Rectal smooth muscle tissue (tissue), 1 donor: ENCODE measurements around the gene RAP2A.

Source experiments
- H3K27ac ChIP-seq: one replicate; pipeline ENCODE4 v1.7.0; 2013; ENCODE audit warnings: low read depth, low read length, inconsistent platforms
- H3K27me3 ChIP-seq: one replicate; pipeline ENCODE4 v1.7.0; 2013; ENCODE audit warnings: low read length; ENCODE audit not compliant: control insufficient read depth, insufficient read depth
- H3K36me3 ChIP-seq: one replicate; pipeline ENCODE4 v1.7.0; 2013; ENCODE audit warnings: low read length; ENCODE audit not compliant: control insufficient read depth, insufficient read depth
- H3K4me1 ChIP-seq: one replicate; pipeline ENCODE4 v1.7.0; 2013; ENCODE audit warnings: low read length; ENCODE audit not compliant: control insufficient read depth, insufficient read depth
- H3K4me3 ChIP-seq: one replicate; pipeline ENCODE4 v1.7.0; 2013; ENCODE audit warnings: low read length
- H3K9ac ChIP-seq: one replicate; pipeline ENCODE4 v1.7.0; 2013; ENCODE audit warnings: low read length

The RAP2A gene

DNA sequence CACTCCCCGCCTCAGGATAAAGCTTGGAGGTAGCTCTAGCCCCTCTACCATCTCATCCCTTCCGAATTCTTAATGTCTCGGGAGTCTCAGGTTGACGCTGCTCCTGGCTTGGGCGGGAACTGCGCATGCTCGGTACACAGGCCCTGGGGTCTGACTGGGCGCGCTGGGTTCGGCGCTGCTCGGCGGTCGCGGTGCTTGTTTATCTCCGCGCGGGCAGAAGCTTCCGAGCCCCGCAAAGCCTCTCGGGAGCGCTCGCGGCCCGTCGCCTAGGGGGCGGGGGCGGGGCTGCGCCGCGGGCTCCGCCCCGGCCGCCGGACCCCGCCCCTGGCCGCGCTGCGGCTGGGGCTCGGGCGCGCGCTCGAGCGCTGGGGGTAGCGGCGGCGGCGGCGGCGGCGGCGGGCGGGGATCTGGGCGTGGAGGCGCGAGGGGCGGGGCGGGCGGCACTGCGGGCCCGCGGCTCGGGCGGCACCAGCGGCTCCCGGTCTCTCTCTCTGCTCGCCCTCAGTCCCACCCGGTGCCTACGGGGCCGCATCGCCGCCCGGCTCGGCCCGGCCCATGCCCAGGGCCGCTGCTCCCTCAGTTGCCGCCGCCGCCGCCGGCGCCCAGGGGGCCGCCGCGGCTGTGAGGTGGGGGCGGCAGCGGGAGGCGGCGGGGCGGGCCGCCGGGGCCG lies at the start of gene RAP2A:
RAP2A (plus strand) TSS at position 443 of the 670 bp plus-strand sequence. CDS start 302 bp downstream, outside the sequence.
- Histone ChIP-seq H3K27ac (peak within 1 kb of the TSS; percentile 100), H3K9ac (peak within 1 kb of the TSS; percentile 100), H3K4me3 (peak within 1 kb of the TSS; percentile 97), H3K4me1 (peaks cover 5% of the 10 kb centered on the region), H3K36me3 (no peaks in the 10 kb centered on the region), H3K27me3 (no peaks in the 10 kb centered on the region)

DNA sequence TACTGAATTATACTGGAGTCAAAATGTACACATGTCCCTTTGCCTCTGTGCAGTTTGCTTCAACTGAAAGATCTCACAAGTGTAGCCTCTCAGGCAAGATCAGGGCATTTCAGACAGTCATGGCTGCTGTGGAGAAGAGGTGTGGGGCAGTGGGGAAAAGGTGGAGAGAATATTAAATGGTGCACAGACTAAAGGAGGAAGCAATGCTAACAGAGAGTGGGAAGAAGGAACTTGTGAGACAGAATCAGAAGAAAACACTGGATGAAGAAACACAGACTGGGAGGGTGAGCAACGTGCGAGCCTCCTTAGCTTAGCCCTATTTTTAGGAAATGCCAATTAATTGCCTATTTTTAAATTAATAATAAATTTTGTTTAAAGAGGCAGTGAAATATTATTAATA lies 49.6 kb upstream of the RAP2A start:
- no peak overlapping the region for H3K4me3 ChIP-seq
- H3K9ac ChIP-seq = no peak overlapping the region
- H3K4me1 ChIP-seq = peaks cover 7% of the 10 kb centered on the region
- H3K27me3 ChIP-seq = no peaks in the 10 kb centered on the region
- no peak overlapping the region for H3K27ac ChIP-seq
- H3K36me3 ChIP-seq = peaks cover 5% of the 10 kb centered on the region

DNA sequence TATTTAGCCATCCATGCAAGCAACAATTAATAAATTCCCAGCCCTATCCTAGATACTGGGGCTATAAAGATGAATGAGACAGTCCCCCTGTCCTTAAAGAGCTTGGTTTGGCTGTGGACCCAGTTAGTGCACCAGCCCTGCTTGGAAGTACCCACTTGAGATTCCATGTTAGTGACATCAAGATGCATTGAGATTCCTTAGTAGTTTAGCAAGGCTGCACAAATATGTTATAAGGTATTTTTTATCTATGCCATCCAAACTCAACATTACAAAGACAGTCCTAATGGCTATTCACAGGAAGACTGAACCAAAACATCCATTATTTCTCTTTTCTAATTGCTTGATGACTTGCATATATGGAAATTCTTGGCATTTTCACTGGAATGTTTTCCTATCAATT lies 48.8 kb upstream of the RAP2A start:
- Histone ChIP-seq H3K9ac (no peak overlapping the region), H3K4me1 (peaks cover 7% of the 10 kb centered on the region), H3K27me3 (no peaks in the 10 kb centered on the region), H3K4me3 (no peak overlapping the region), H3K27ac (no peak overlapping the region), H3K36me3 (peaks cover 5% of the 10 kb centered on the region)

DNA sequence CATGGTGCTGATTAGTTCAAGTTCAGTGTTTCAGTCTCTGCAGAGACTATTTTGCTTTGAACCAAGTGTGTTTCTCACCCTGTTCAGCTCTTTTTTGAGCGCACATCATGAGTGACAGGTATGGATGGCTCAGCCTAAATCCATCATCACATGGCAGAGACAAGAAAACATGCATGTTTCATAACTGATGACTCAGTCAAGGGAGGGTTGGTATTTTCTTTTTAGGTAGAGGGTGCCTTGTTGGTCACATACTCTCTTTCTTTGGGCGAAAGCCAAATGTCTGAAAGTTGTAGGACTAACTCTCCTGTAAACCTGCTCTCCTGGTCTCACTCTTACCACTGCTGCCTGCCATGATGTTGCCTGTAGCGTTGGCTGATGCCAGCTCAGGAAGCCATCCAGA lies 48.1 kb upstream of the RAP2A start:
- H3K4me3 ChIP-seq = no peak overlapping the region
- no peaks in the 10 kb centered on the region for H3K27me3 ChIP-seq
- no peak overlapping the region for H3K27ac ChIP-seq
- H3K4me1 ChIP-seq = peaks cover 7% of the 10 kb centered on the region
- H3K36me3 ChIP-seq = peaks cover 5% of the 10 kb centered on the region
- H3K9ac ChIP-seq = no peak overlapping the region

- Histone ChIP-seq H3K36me3 (peaks cover 5% of the 10 kb centered on the region), H3K4me1 (peaks cover 7% of the 10 kb centered on the region), H3K4me3 (no peak overlapping the region), H3K27ac (no peak overlapping the region), H3K9ac (no peak overlapping the region), H3K27me3 (no peaks in the 10 kb centered on the region)
Observed at GRCh38 chr13:97386801-97387484, 47.0 kb upstream of the RAP2A start.

DNA sequence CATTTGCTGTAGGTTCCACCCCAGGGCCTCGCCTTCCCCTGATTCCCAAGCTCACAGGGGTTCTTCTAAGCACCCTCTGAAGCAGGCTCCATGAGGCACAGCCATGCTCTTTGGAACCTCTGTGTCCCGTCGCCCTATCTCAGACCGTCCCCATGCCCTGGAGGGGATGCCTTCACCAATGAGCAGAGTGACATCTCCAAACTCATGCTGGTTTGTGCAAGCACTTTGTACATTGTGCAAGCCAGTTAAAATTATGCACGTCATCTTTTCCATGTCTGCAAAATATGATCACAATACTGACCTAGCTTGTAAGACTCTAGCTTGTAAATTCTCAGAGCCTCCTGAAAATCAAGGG lies 46.5 kb upstream of the RAP2A start:
- no peak overlapping the region for H3K4me3 ChIP-seq
- peaks cover 7% of the 10 kb centered on the region for H3K4me1 ChIP-seq
- H3K27ac ChIP-seq = no peak overlapping the region
- H3K36me3 ChIP-seq = peaks cover 5% of the 10 kb centered on the region
- H3K9ac ChIP-seq = no peak overlapping the region
- H3K27me3 ChIP-seq = no peaks in the 10 kb centered on the region

DNA sequence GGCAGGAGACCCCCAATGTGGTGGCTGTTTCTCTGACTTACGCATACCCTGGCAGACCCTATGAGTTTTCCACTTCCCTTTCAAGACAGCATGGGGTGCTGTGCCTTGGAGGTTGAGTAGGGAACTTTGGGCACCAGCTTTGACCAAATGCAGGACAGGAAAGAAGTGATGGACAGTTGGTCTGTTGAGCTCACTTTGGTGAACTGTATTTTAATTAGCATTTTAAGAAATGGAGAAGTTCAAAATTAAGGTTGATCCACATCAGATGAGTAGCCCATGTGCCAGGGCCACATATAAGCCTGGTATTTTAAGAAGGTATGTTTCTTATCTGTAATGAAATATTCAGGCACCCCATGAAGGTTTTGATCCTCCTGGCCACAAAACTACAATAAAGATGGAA lies 46.1 kb upstream of the RAP2A start:
- Histone ChIP-seq H3K4me3 (no peak overlapping the region), H3K4me1 (peaks cover 7% of the 10 kb centered on the region), H3K9ac (no peak overlapping the region), H3K27me3 (no peaks in the 10 kb centered on the region), H3K27ac (no peak overlapping the region), H3K36me3 (peaks cover 5% of the 10 kb centered on the region)

GRCh38 chr13:97388373-97388772 lies 45.6 kb upstream of the RAP2A start:
- Histone ChIP-seq H3K27ac (no peak overlapping the region), H3K4me3 (no peak overlapping the region), H3K4me1 (peaks cover 7% of the 10 kb centered on the region), H3K9ac (no peak overlapping the region), H3K36me3 (peaks cover 5% of the 10 kb centered on the region), H3K27me3 (no peaks in the 10 kb centered on the region)

DNA sequence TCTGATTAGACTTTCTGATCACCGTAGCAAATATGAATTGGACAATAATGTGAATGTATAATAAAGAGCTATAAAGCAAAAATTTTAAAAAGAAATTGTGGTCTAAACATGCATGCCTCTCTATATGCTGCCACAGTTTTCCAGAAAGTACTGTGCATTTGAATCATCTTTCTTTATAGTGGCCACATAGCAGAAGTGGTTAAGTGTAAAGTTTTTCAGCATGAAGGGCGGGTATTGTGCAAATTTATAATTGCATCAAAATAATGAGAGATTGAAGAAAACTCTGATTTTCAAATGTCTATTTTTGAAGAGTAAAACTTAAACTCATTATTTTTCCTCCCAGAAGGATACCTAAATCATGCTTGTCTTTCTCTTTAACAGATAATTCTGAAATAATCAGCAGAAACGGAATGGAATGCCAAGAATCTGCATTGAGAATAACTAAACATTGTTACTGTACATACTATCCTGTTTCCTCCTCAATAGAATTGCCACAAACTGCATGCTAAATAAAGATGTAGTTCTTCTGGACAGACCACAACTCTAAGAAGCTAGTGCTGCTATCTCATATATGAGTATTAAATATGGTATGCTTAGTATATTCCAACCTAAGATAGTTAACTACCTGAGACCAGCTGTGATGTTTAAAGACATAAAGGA lies 42.9 kb upstream of the RAP2A start:
- Histone ChIP-seq H3K9ac (no peak overlapping the region), H3K27me3 (no peaks in the 10 kb centered on the region), H3K36me3 (peaks cover 1% of the 10 kb centered on the region), H3K4me3 (no peak overlapping the region), H3K27ac (no peak overlapping the region), H3K4me1 (no peaks in the 10 kb centered on the region)

- Histone ChIP-seq H3K4me1 (no peaks in the 10 kb centered on the region), H3K27me3 (no peaks in the 10 kb centered on the region), H3K36me3 (no peaks in the 10 kb centered on the region), H3K4me3 (no peak overlapping the region), H3K27ac (no peak overlapping the region), H3K9ac (no peak overlapping the region)
Observed at GRCh38 chr13:97392020-97392419, 41.9 kb upstream of the RAP2A start.

DNA sequence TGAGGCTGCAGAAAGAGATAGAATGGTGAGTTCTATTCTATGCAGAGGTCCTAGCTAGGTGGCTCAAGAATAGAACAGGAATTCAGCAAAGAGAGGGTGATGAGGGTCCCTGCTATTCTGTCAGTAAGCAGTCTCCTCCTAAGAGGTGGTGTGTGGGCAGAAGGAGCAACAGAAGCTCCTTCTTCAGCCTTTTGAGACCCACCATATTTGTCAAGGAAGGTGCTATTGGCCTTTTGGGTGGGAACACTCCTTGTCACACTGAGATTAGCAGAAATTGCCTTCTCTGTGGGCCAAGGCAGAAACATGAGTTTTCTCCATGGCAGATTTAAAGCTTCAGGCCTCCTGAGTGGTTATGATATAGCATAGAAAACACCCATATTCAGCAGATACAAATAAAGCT lies 39.4 kb upstream of the RAP2A start:
- Histone ChIP-seq H3K4me1 (no peaks in the 10 kb centered on the region), H3K9ac (no peak overlapping the region), H3K36me3 (no peaks in the 10 kb centered on the region), H3K4me3 (no peak overlapping the region), H3K27me3 (no peaks in the 10 kb centered on the region), H3K27ac (no peak overlapping the region)

DNA sequence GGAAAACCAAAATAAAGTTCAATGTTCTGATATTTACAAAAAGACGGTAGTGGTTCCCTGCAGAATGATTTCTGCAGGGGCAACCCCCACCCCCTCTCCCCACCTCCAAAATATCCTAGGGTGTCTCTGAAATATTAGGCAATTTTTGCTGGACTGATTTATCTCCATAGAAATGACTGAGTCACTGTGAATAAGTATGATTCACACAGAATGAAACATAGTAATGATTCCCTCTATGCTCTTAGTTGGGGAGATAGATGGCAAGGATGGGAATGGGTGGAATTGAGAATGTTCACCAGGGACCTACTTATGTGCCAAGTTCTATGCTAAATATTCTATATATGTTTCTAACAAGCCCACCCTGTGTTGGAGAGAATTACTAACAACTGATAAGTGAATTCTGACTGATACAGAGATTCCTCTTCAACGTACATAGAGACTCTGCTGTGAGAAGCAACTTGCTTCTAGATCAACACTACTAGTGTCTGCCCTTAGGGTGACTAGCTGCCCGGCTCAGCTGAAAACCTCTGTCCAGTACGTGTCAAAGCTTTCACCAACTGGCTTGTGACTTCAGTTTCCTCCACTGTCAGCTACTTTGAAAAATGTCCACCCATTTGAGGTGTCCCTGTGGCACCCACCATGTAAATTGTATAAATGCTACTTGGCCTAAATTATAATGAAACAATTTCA lies 38.4 kb upstream of the RAP2A start:
- Histone ChIP-seq H3K4me1 (no peaks in the 10 kb centered on the region), H3K36me3 (no peaks in the 10 kb centered on the region), H3K27ac (no peak overlapping the region), H3K4me3 (no peak overlapping the region), H3K27me3 (no peaks in the 10 kb centered on the region), H3K9ac (no peak overlapping the region)
